ENCODE data around the gene BTC.

- TF ChIP-seq POLR2A (IDR thresholded peaks at IDR 0.05) (no peak), CTCF (IDR thresholded peaks at IDR 0.05) (no peak)
These were observed 24.0 kb downstream of the BTC start for GRCh38 chr4:74770226-74770910.
